ENCODE results near the gene AIFM1. TPM values are rescaled to one million over a fixed set of nuclear protein-coding genes. Genes with fewer than 3 reads are reported as not detected.

AIFM1 gene
- polyA plus RNA-seq, 1 experiment = 39.3 TPM

DNA sequence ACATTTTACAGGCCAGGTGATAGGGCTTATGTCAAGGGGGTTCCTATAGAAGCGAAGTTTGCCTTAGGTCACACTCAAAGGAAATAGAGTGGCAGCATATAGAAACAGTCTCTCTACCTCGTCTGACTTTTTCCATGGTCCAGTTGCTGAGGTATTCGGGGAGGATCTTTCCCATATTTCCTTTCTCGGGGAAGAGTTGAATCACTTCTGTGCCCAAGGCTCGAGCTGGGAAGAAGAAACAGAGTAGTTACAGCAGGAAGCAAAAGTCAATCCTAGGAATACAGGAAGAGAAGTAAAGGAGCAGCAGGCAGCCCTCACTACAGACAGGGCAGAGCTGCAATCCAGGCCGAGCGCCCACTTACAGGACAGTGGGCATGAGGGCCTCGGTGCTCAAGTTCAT is 28.7 kb downstream of the AIFM1 start:
- DNase-seq (ENCODE audit: low read depth, low spot score) = no peak
- H3K27ac ChIP-seq (ENCODE audit: low read depth, low read length) = no peak overlapping the region
- no peaks in the 10 kb centered on the region for H3K9me3 ChIP-seq (ENCODE audit: control insufficient read depth, insufficient read depth, low read length)
- H3K4me3 ChIP-seq (ENCODE audit: low read depth, low read length) = no peak overlapping the region
- no peaks in the 10 kb centered on the region for H3K27me3 ChIP-seq (ENCODE audit: control insufficient read depth, insufficient read depth, low read length)
- POLR2A ChIA-PET = no interaction called here
- TF ChIP-seq, protein P1, sequence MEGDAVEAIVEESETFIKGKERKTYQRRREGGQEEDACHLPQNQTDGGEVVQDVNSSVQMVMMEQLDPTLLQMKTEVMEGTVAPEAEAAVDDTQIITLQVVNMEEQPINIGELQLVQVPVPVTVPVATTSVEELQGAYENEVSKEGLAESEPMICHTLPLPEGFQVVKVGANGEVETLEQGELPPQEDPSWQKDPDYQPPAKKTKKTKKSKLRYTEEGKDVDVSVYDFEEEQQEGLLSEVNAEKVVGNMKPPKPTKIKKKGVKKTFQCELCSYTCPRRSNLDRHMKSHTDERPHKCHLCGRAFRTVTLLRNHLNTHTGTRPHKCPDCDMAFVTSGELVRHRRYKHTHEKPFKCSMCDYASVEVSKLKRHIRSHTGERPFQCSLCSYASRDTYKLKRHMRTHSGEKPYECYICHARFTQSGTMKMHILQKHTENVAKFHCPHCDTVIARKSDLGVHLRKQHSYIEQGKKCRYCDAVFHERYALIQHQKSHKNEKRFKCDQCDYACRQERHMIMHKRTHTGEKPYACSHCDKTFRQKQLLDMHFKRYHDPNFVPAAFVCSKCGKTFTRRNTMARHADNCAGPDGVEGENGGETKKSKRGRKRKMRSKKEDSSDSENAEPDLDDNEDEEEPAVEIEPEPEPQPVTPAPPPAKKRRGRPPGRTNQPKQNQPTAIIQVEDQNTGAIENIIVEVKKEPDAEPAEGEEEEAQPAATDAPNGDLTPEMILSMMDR (IDR thresholded peaks at IDR 0.05; ENCODE audit: low read depth, low read length) = no peak
- CTCF ChIA-PET = no interaction called here

DNA sequence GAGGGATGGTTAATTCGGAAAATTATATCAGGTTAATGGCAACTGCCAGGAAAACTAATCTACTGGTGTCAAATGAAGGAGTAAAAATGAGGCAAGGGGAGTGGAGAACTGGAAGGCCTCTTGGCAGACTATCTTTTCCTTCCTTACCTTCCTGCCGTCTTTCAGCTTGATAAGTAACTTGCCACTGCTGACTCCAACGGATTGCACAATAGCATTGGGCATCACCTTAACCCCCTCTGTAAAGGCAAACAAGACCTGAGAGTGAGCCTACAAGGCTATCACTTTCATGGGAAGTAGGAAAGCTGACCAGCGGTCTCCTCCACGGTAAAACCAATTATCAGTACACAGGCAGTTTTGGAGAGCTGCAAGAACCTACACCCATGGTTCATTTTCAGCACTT is 29.1 kb downstream of the AIFM1 start:
- CTCF ChIA-PET = no interaction called here
- TF ChIP-seq, protein P1 (IDR thresholded peaks at IDR 0.05; ENCODE audit: low read depth, low read length) = no peak
- no peak overlapping the region for H3K4me3 ChIP-seq (ENCODE audit: low read depth, low read length)
- H3K27me3 ChIP-seq (ENCODE audit: control insufficient read depth, insufficient read depth, low read length) = no peaks in the 10 kb centered on the region
- POLR2A ChIA-PET = no interaction called here
- H3K9me3 ChIP-seq (ENCODE audit: control insufficient read depth, insufficient read depth, low read length) = no peaks in the 10 kb centered on the region
- no peak for DNase-seq (ENCODE audit: low read depth, low spot score)
- H3K27ac ChIP-seq (ENCODE audit: low read depth, low read length) = no peak overlapping the region

DNA sequence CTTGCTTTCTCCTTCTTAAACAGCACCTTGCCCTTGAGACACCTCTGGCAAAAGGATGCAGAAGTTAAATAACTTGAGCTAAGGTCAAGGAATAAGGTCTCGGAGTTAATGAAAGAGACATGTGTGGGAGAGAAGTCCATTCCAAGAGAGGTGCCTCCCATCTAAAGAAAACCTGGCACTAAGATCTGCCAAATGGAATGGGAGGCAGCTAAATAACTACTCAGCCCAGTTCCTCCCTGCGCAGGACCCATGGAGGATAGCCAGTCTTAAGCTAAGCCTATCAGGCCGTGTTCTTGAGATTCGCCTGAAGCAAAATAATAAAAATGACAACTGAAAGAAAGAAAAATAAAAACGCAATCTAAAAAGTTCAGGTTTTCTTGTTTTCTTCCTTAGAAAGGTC is 34.7 kb downstream of the AIFM1 start:
- ChIA-PET CTCF (no interaction called here), POLR2A (no interaction called here)
- Histone ChIP-seq H3K4me3 (ENCODE audit: low read depth, low read length) (no peak overlapping the region), H3K9me3 (ENCODE audit: control insufficient read depth, insufficient read depth, low read length) (no peaks in the 10 kb centered on the region), H3K27me3 (ENCODE audit: control insufficient read depth, insufficient read depth, low read length) (no peaks in the 10 kb centered on the region), H3K27ac (ENCODE audit: low read depth, low read length) (no peak overlapping the region)
- DNase-seq (ENCODE audit: low read depth, low spot score) = no peak
- TF ChIP-seq, protein P1 (IDR thresholded peaks at IDR 0.05; ENCODE audit: low read depth, low read length) = no peak

DNA sequence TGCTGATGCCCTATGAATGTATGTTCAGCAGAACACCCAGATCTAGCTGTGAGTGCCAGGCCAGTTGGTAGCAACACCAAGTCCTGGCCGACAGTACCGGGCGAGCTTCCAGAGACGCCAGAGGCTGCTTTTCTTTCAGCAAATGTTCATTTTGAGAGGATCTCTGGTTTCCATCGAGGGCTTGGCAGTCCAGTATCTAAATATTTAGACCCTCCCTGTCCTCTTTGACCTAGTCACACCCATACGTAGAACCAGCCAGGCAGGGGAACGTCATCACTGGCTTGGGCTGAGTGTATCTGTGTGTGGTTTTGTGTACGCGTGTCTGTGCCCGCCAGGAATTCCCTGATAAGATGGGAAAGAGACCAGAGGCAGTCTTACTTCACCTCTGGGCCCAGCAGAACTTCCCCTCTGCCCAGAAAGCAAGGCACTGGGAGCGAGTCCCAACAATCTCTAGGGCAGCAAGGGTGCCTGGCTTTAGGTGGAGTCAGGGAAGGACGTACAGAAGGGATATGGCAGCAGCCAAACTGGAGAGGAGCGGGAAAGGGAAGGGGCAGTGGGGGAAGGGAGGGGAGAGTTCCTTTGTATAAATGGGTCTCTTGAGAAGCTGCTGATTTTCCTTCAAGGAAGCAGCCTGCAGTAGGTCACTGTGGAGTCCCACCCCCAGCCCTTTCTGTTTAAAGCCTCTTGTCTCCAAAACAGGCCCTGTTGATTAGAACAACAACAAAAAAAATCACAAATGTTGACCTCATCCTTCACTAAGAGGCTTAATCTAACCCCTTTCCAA is 40.4 kb downstream of the AIFM1 start:
- DNase-seq (ENCODE audit: low read depth, low spot score) = no peak
- Histone ChIP-seq H3K9me3 (ENCODE audit: control insufficient read depth, insufficient read depth, low read length) (no peaks in the 10 kb centered on the region), H3K27ac (ENCODE audit: low read depth, low read length) (no peak overlapping the region), H3K4me3 (ENCODE audit: low read depth, low read length) (no peak overlapping the region), H3K27me3 (ENCODE audit: control insufficient read depth, insufficient read depth, low read length) (no peaks in the 10 kb centered on the region)
- POLR2A ChIA-PET = no interaction called here
- CTCF ChIA-PET = no interaction called here
- TF ChIP-seq, protein P1 (IDR thresholded peaks at IDR 0.05; ENCODE audit: low read depth, low read length) = no peak

DNA sequence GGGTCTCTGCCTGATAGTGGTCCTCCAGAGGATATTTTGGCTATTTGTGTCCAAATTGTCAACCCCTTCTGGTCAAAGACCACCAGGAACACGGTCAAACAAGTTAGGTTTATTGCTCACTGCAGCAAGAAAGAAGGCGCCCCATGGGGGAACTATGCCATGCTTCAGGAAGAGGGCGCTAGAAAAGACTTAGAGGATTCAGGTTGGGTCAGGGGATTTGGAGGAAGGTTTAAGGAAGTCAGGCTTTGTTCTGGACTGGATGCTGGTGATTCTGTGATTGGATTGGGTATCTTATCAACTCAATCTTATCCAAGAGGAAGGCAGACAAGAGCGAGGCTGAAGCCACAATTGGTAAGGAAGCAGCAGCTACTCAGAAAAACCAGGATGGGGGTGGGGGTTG is 41.1 kb downstream of the AIFM1 start:
- H3K4me3 ChIP-seq (ENCODE audit: low read depth, low read length) = no peak overlapping the region
- H3K27me3 ChIP-seq (ENCODE audit: control insufficient read depth, insufficient read depth, low read length) = no peaks in the 10 kb centered on the region
- CTCF ChIA-PET = no interaction called here
- no peak overlapping the region for H3K27ac ChIP-seq (ENCODE audit: low read depth, low read length)
- TF ChIP-seq, protein P1 (IDR thresholded peaks at IDR 0.05; ENCODE audit: low read depth, low read length) = no peak
- DNase-seq (ENCODE audit: low read depth, low spot score) = no peak
- POLR2A ChIA-PET = no interaction called here
- no peaks in the 10 kb centered on the region for H3K9me3 ChIP-seq (ENCODE audit: control insufficient read depth, insufficient read depth, low read length)

All from AG04450 (cell line).